ACC112 (cell line): ENCODE measurements around the gene PREP.

Source experiments
- H2AFZ ChIP-seq: fragments of 200-600 bp; sonication (generic); one replicate; pipeline ENCODE4 v1.6.0; 2017; ENCODE audit warnings: antibody characterized with exemption, low read length; ENCODE audit not compliant: unreplicated experiment
- H3K27ac ChIP-seq: fragments of 200-600 bp; sonication (generic); 2 replicates; pipeline ENCODE4 v1.5.1; 2014; ENCODE audit warnings: low read depth, mild to moderate bottlenecking, antibody characterized with exemption, low read length, moderate library complexity
- H3K27me3 ChIP-seq: fragments of 200-600 bp; sonication (generic); 2 replicates; pipeline ENCODE4 v1.6.1; 2014; ENCODE audit warnings: mild to moderate bottlenecking, antibody characterized with exemption, low read length, moderate library complexity, mixed read lengths; ENCODE audit not compliant: insufficient read depth
- H3K36me3 ChIP-seq: fragments of 200-600 bp; sonication (generic); 2 replicates; pipeline ENCODE4 v1.6.1; 2016; ENCODE audit warnings: mild to moderate bottlenecking, antibody characterized with exemption, low read length, moderate library complexity, mixed read lengths; ENCODE audit not compliant: insufficient read depth
- H3K4me1 ChIP-seq: fragments of 200-600 bp; sonication (generic); one replicate; pipeline ENCODE4 v1.6.1; 2016; ENCODE audit warnings: low read length, mixed read lengths; ENCODE audit not compliant: insufficient read depth, unreplicated experiment, control insufficient read depth
- H3K4me3 ChIP-seq: fragments of 200-600 bp; sonication (generic); 2 replicates; pipeline ENCODE4 v1.5.1; 2014; ENCODE audit warnings: mild to moderate bottlenecking, low read depth, low read length
- H3K79me2 ChIP-seq: fragments of 200-600 bp; sonication (generic); one replicate; pipeline ENCODE4 v1.6.0; 2016; ENCODE audit warnings: low read length; ENCODE audit not compliant: control insufficient read depth, unreplicated experiment, insufficient read depth

Gene PREP

DNA sequence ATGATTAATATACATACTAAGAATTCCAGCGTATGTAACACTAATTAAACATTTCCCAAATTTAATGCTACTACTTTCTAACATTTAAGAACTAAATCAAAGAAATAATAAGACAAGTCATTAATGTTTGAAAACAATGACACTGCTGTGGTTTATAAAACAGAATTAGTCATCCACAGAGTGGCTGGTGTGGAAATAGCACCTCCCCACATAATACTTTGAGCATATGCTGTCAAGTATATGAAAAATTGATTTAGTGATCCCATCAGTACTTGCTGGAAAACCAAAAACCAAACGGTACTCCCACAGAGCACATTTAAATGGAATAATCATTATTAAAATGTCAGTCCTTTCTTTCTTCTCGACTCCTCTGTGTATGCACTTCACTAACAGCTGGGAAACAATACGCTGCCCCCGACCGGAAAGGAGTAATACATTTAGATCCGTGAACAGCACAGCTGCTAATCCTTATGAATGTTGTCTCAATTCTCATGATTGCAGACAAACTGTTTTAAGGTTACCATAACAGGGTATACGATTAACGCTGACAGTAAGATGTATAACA is 78.4 kb downstream of the PREP start:
- Histone ChIP-seq H3K4me1 (peaks cover 15% of the 10 kb centered on the region), H3K27me3 (no peaks in the 10 kb centered on the region), H3K27ac (no peak overlapping the region), H3K4me3 (no peak overlapping the region), H3K79me2 (no peaks in the 10 kb centered on the region), H3K36me3 (peaks cover 22% of the 10 kb centered on the region), H2AFZ (no peak overlapping the region)

DNA sequence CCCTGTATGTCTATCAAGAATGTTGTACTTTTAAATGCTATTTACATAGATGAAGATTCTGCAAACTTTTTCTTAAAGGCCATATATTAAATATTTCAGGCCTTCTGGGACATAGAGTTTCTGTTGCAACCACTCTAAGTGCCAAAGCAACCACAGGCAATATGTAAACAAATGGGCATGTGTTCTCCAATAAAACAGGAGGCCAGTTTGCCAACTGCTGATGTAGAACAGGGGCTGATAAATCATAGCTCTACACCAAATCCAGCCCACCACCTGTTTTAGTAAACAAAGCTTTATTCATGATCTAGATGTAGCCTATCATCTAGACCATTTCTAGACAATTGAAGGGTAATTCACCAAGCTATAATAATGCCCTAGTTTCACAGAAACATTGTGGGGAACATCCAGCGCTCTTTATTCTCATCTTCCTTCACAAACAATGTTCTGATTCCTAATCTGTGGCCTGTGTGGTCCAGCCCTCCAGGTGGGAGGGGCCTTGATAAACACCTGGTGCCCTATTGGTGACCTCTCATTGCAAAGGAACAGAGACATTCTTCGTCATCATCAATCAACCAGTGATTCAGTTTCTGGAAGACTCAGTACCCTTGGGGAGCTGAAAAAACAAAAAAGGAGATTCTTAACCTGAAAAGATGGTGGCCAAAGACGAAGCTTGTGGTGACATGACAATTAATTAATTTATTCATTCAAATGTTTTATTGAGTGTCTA is 80.2 kb downstream of the PREP start:
- Histone ChIP-seq H3K79me2 (no peaks in the 10 kb centered on the region), H3K27ac (no peak overlapping the region), H3K27me3 (no peaks in the 10 kb centered on the region), H3K36me3 (peaks cover 20% of the 10 kb centered on the region), H3K4me1 (peaks cover 19% of the 10 kb centered on the region), H2AFZ (no peak overlapping the region), H3K4me3 (no peak overlapping the region)

DNA sequence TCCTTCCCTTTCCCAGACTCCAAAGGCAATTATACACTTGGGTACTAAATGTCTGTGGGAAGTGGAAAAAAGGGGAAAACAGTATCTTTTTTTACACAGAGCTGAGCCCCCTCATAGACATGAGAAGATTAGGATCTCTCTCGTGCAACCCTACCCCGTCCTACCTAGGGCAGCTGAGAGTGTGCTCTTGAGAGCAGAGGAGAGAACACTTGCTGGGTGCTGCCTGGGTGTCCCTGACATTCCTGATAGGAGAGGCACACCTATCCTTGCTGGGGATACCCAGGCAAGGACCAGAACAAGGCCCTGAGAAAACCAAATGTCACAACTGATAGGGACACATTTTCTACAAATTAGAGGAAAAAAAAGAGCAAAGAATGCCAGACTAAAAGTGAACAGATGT is 81.2 kb downstream of the PREP start:
- H3K36me3 ChIP-seq, result peaks cover 20% of the 10 kb centered on the region
- H2AFZ ChIP-seq, result no peak overlapping the region
- H3K4me3 ChIP-seq, result no peak overlapping the region
- H3K4me1 ChIP-seq, result peaks cover 10% of the 10 kb centered on the region
- H3K27ac ChIP-seq, result no peak overlapping the region
- no peaks in the 10 kb centered on the region for H3K27me3 ChIP-seq
- H3K79me2 ChIP-seq, result no peaks in the 10 kb centered on the region

DNA sequence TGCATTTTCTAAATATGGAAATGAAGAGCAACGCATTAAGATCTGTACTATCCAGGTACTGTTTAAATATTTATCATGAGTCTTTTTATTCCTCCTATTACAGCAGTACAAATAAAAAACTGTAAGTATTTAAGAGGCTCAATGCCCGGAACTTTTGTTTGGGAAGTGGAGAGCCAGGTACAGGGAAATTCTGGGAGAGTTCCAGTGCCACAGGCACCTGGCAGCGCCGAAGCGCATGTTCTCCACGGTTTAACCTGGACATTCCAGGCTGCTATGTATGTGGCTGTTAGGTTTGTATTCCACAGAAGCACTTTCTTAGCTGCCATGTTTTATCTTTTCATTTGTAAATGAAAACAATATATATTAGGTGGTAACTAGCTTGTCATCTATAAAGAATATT is 81.7 kb downstream of the PREP start:
- peaks cover 10% of the 10 kb centered on the region for H3K4me1 ChIP-seq
- no peak overlapping the region for H3K27ac ChIP-seq
- H3K36me3 ChIP-seq, result peaks cover 22% of the 10 kb centered on the region

DNA sequence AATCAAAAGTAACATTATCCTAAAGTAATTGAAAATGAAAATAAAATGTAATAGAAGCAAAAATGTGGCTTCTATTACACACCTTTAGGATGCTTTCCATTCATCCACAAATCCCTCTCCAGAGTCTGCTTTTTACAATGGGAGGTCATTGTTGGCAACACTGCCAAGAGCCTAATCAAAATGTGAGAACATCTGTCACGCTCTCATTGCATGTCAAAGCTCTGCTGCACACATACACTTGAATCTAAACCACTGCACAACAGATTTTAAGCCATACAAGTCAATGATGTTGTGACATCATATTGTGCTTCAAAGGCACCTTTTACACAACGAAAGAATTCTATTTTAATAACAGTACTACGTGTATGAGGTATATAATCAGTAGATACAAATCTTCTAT is 82.1 kb downstream of the PREP start:
- no peaks in the 10 kb centered on the region for H3K27me3 ChIP-seq
- H3K36me3 ChIP-seq, result peaks cover 23% of the 10 kb centered on the region

More for the DNA sequence above, 81.7 kb downstream of the PREP start:
- H3K79me2 ChIP-seq, result no peaks in the 10 kb centered on the region
- H2AFZ ChIP-seq, result no peak overlapping the region
- H3K27me3 ChIP-seq, result no peaks in the 10 kb centered on the region
- H3K4me3 ChIP-seq, result no peak overlapping the region

DNA sequence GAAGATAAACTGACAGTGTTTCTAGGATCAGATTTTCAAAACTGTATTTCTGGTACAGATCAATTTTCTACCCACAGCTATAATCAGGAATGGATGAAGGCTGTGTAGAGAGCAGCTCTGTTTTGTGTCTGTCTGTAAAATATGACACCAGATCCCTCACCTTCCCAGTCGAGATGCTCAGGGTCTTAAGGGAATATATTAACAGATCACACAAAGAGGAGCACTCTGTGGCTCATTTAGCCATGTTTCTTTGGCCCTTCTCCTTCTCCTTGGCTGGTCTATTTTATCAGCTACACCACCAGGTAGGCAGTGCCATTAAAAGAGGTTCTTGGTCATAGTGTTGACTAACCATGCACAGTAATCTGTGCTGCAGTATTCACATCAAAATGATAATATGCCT is 82.6 kb downstream of the PREP start:
- no peak overlapping the region for H3K4me3 ChIP-seq
- no peak overlapping the region for H2AFZ ChIP-seq
- H3K36me3 ChIP-seq, result peaks cover 18% of the 10 kb centered on the region
- H3K27ac ChIP-seq, result no peak overlapping the region
- H3K79me2 ChIP-seq, result no peaks in the 10 kb centered on the region
- H3K27me3 ChIP-seq, result no peaks in the 10 kb centered on the region
- H3K4me1 ChIP-seq, result peaks cover 10% of the 10 kb centered on the region

More for the DNA sequence above, 82.1 kb downstream of the PREP start:
- Histone ChIP-seq H3K4me3 (no peak overlapping the region), H3K4me1 (peaks cover 10% of the 10 kb centered on the region), H2AFZ (no peak overlapping the region), H3K27ac (no peak overlapping the region), H3K79me2 (no peaks in the 10 kb centered on the region)

DNA sequence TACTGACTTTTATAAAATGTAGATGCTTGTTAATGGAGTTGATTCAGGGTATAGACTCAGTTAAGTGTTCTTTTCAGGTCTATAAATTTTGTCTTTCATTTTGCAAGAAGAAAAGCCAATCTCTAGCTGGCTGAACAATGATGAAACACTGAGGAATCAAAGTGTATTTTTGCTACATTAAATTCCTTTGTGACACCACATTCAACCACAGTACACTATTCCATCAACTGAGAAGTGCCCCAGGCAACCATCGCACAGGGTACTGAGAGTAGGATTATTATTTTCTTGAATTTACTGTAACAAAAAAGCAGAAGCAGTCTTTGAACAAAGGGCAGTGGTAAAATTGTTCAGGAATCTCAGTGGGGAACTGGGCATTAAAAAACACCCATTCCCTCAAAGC is 83.6 kb downstream of the PREP start:
- Histone ChIP-seq H3K27me3 (no peaks in the 10 kb centered on the region), H3K4me3 (no peak overlapping the region), H3K79me2 (no peaks in the 10 kb centered on the region), H3K4me1 (peaks cover 6% of the 10 kb centered on the region), H2AFZ (no peak overlapping the region), H3K27ac (no peak overlapping the region), H3K36me3 (peaks cover 18% of the 10 kb centered on the region)

DNA sequence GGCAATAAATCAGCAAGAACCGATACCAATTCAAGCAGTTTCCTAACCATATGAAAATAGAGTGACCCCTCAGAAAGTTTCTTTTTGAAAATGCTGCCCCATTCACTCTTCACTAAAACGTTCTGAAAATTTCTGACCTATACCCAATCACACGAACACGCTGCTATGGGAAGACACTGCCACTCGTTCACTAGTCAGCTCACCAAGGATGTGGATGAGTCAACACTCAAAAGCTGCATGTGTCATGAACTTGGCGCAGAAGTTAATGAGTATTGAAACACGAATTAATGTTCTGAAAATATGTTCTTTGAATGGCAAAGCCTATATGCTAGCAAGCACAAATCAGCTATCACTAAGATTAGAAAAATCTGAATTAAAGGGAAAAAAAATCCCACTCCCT is 84.2 kb downstream of the PREP start:
- H2AFZ ChIP-seq, result no peak overlapping the region
- peaks cover 18% of the 10 kb centered on the region for H3K36me3 ChIP-seq
- H3K79me2 ChIP-seq, result no peaks in the 10 kb centered on the region
- H3K27me3 ChIP-seq, result no peaks in the 10 kb centered on the region
- H3K27ac ChIP-seq, result no peak overlapping the region
- no peak overlapping the region for H3K4me3 ChIP-seq
- H3K4me1 ChIP-seq, result peaks cover 6% of the 10 kb centered on the region

DNA sequence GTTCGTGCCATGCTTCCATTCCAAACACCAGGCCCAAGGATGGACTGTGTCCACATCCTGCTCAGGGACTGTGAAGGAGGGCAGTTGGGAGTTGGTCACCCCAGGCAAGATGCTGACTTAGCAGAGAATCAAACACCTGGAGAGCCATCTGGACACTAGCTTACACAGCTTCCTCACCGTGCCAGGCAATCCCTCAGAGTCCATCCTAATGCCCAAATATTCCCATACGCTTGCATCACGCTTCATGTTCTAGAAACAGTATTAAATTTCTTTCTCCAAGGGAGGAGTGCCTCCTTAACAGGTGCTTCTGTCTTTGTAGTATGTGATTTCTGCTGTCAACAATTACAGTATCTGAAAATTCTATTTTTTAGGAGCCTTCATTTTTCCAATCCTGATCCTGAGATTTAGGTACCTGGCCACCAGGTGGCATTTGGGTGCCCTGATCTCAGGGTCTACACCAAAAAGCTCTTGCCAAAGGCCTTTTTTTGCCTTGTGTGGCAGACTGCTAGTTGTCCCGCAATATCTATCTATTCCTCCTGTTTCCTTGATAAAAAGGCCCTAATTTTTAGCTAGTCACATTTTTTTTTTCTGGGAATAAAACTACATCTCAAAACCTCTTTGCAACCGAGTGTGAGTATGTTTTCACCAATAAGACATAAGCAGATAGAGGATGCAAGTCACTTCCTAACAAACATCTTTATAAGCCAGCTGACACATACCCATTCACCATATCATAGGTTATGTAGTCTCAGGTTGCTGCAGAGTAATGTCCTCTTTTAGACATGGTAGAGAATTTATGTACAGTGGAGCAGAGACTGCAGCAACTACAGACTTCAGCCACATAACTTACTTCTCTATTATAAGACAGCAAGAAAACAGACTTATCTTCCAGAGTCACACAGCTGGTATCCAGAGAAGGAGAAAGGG is 85.0 kb downstream of the PREP start:
- Histone ChIP-seq H3K27ac (no peak overlapping the region), H3K36me3 (peaks cover 16% of the 10 kb centered on the region), H3K27me3 (no peaks in the 10 kb centered on the region), H3K79me2 (no peaks in the 10 kb centered on the region), H3K4me1 (peaks cover 6% of the 10 kb centered on the region), H3K4me3 (no peak overlapping the region), H2AFZ (no peak overlapping the region)

DNA sequence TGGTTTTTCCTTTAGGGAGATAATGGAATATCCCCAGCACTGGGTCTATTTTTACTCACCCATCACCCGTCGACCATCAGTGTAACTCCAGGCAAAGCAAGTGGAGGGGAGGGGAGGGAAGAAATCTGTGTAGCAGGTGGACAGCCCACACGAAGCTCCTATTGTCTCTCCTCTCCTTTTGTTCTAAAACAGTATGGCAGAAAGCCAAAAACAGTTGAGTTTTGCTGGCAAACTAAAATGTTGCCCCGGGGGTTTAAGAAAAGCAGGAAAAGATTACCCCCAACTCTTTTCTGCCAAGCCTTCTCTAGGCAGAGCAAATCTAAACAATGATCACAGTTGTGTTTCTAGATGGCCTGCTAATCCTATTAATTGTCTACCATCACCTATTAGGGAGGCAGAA is 89.7 kb downstream of the PREP start:
- no peak overlapping the region for H3K4me3 ChIP-seq
- no peak overlapping the region for H2AFZ ChIP-seq
- 0 out of 2 replicates have a peak, but pooled peaks cover 10% of the 10 kb centered on the region for H3K36me3 ChIP-seq
- H3K79me2 ChIP-seq, result no peaks in the 10 kb centered on the region
- no peak overlapping the region for H3K27ac ChIP-seq
- H3K27me3 ChIP-seq, result no peaks in the 10 kb centered on the region
- H3K4me1 ChIP-seq, result peaks cover 7% of the 10 kb centered on the region
